ENCODE data around the gene TMEM179. TPM values are rescaled to one million over a fixed set of nuclear protein-coding genes. Genes with fewer than 3 reads are reported as not detected.

Gene TMEM179
- total RNA-seq, 1 donor = not detected

DNA sequence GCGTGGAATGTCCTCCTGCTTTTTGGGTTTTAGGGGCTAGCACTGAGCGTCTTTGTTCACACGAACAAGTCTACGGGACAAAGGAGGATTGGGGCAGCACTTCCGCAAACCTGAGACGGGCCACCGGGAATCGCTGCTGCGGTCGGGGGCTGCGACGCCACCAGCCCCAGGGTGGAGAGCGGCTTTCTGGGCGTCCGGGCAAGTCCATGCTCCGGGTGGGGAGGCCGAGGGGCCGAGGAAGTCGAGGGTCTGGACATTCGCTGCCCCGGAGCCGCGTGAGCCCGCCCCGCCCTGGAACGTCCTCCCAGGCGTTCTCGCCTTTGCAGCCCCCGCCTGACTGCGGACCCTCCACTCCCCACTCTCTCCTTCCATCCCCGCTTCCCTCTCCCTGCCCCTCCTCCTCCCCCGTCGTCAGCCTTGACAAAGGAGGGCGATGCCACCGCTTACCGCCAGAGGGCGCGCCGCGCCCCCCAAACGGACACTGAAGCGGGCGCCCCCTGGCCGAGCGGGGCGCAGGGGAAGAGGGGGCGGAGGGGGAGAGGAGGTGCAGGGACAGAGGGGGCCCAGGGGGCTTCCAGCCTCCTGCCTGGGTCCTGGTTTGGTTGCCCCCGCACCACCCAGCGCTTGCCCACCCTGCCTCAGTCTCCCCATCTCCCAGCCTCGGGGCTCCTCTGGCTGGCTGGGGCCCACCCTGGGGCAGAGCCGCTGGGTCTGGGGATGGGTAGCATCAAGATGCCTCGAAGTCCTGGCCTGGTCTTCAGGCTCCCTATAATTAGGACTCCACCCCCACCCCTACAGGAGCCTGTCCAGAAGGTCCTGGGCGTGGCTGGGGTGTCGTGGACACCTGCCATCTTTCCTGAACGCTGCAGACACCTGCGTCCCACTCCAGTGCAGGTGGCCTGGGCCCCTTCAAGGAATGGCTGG lies 45.7 kb upstream of the TMEM179 start:
- H3K4me3 ChIP-seq (ENCODE audit: low read depth, low read length) = peak overlapping the region; percentile 66
- TF ChIP-seq CTCF (IDR thresholded peaks at IDR 0.05; ENCODE audit: insufficient read depth, low read length) = peak; percentile 99
- DNase-seq (ENCODE audit: low read depth) = peak; percentile 52

DNA sequence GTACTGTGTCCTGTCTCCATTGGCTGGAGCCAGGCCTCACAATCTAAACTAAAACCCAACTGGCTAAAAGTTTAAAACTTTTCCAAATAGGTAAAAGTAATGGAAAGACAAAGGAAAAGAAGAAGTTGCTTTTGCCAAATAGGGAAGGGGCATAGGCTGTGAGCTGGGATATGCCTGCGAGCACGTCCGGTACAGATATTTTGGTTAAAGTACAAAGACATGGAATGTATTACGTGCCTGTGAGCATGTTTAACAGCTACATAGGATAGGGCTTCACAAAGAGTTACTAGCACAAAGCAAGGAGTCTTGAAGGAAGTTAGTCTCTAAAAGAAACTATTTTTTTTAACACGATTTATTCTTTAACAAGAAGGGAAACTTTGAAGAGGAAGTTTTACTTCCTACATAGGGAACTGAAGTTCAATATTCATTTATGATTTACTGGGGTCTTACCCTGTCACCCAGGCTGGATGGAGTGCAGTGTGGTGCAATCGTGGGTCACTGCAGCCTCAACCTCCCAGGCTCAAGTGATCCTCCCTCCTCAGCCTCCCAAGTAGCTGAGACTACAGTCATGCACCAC lies 43.0 kb upstream of the TMEM179 start:
- no peak overlapping the region for H3K4me3 ChIP-seq (ENCODE audit: low read depth, low read length)
- no peak for TF ChIP-seq CTCF (IDR thresholded peaks at IDR 0.05; ENCODE audit: insufficient read depth, low read length)
- DNase-seq (ENCODE audit: low read depth) = no peak

- DNase-seq (ENCODE audit: low read depth) = no peak
- TF ChIP-seq CTCF (IDR thresholded peaks at IDR 0.05; ENCODE audit: insufficient read depth, low read length) = no peak
- no peak overlapping the region for H3K4me3 ChIP-seq (ENCODE audit: low read depth, low read length)
These were observed 40.2 kb upstream of the TMEM179 start for GRCh38 chr14:104644656-104645378.

DNA sequence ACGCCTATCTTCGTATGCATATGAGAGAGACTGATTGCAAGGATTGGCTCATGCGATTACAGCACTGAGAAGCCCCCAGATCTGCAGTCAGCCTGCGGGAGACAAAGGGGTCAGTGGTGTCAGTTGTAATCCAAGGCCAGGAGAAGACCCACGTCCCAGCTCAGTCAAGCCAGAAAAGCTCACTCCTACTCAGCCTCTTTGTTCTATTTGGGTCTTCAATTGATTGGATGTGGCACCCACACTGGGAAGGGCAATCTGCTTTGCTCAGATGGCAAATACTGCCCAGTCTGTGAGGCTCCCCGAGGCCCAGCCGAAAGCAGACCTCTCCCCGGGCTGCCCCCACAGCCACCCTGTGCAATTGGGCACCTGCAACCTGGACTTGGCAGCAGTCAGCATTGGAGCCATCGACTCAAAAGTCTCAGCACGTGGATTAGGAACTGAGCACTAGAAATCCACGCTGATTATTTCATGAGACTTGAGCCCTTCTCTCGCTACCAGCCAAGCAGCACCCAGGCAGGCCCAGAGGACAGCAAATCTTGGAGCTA lies 39.6 kb upstream of the TMEM179 start:
- DNase-seq (ENCODE audit: low read depth) = no peak
- no peak for TF ChIP-seq CTCF (IDR thresholded peaks at IDR 0.05; ENCODE audit: insufficient read depth, low read length)
- H3K4me3 ChIP-seq (ENCODE audit: low read depth, low read length) = no peak overlapping the region

DNA sequence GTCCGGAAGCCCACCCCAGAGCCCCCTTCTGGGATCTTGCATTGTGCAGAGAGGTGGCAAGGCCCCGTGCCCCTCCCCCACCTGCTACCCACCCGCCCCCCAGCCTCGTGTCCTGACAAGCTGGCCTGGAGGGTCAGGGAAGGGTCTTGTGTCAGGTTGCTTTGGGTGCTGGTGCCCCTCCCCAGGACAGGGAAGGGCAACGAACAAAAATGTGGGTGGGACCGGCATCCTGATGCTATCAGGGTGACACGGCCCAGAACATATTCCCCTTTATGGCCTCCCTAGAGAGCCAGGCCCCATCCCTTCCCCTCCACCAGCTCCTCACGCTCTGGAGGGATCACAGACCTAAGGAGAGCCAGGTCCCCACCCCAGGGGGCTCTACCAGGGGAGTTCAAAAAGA lies 38.7 kb upstream of the TMEM179 start:
- no peak overlapping the region for H3K4me3 ChIP-seq (ENCODE audit: low read depth, low read length)
- no peak for DNase-seq (ENCODE audit: low read depth)
- no peak for TF ChIP-seq CTCF (IDR thresholded peaks at IDR 0.05; ENCODE audit: insufficient read depth, low read length)

DNA sequence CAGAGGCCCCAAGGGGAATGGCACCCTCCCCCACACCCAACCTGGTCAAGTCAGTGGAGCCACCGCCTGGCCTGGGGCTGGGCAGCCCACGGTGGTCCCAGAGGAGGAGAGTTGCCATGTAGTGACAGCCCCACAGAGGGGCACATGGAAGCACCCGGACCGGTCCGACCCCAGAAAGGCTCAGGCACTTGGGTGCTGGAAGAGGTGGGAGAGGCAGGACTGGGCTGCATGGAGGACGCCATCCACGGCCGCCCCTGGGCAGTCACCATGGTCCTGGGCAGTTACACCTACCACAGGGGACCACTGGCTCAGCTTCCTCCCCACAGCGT lies 37.9 kb upstream of the TMEM179 start:
- DNase-seq (ENCODE audit: low read depth) = no peak
- H3K4me3 ChIP-seq (ENCODE audit: low read depth, low read length) = no peak overlapping the region
- TF ChIP-seq CTCF (IDR thresholded peaks at IDR 0.05; ENCODE audit: insufficient read depth, low read length) = no peak

Measured in fibroblast of the aortic adventitia (primary cell).